Type B pancreatic cell (in vitro differentiated cells): ENCODE results near the gene PRKD1. TPM values are rescaled to one million over a fixed set of nuclear protein-coding genes. Genes with fewer than 3 reads are reported as not detected.
"Not testable (repeated sequence)": the region's sequence is repeated elsewhere in the genome, so short reads cannot be mapped to it uniquely, and the experiment has no call there.

ENCODE experiments used
- DNase-seq: peaks from one replicate; pipeline ENCODE4 v3.0.0; 2021; ENCODE audit warnings: mixed read lengths; ENCODE audit not compliant: unreplicated experiment; ENCODE audit errors: extremely low spot score
- H3K27ac Mint-ChIP-seq: 2 replicates; pipeline ENCODE4 v1.8.0; 2021; ENCODE audit warnings: mild to moderate bottlenecking, mixed read lengths
- H3K27me3 Mint-ChIP-seq: 2 replicates; pipeline ENCODE4 v1.8.0; 2021; ENCODE audit warnings: mixed read lengths
- H3K36me3 Mint-ChIP-seq: 2 replicates; pipeline ENCODE4 v1.8.0; 2021; ENCODE audit warnings: mixed read lengths
- H3K4me1 Mint-ChIP-seq: one replicate; pipeline ENCODE4 v1.8.0; 2021; ENCODE audit warnings: mixed read lengths; ENCODE audit not compliant: unreplicated experiment
- H3K4me3 Mint-ChIP-seq: 2 replicates; pipeline ENCODE4 v1.8.0; 2021; ENCODE audit warnings: mild to moderate bottlenecking, mixed read lengths
- H3K9me3 Mint-ChIP-seq: 2 replicates; pipeline ENCODE4 v1.8.0; 2021; ENCODE audit warnings: mixed read lengths
- total RNA-seq: library from RNA; stranded (reverse); gene quantifications from 2 replicates; pipeline ENCODE4 v1.2.1, GENCODE V29; 2021; ENCODE audit warnings: low replicate concordance
- TF ChIP-seq, protein P1 (sequence below): fragments of 200-600 bp; sonication (generic); conservative IDR thresholded peaks from 2 replicates; pipeline ENCODE4 v1.5.0; 2021; ENCODE audit warnings: antibody characterized with exemption, mild to moderate bottlenecking

The PRKD1 gene
- total RNA-seq, 1 donor from 2014 or later = 16.3 TPM

- no peak for DNase-seq
- Mint-ChIP-seq H3K4me1 (no peaks in the 10 kb centered on the region), H3K4me3 (no peak overlapping the region), H3K36me3 (peaks cover 3% of the 10 kb centered on the region), H3K27me3 (no peaks in the 10 kb centered on the region), H3K27ac (no peak overlapping the region), H3K9me3 (peaks cover 4% of the 10 kb centered on the region)
- TF ChIP-seq, protein P1, sequence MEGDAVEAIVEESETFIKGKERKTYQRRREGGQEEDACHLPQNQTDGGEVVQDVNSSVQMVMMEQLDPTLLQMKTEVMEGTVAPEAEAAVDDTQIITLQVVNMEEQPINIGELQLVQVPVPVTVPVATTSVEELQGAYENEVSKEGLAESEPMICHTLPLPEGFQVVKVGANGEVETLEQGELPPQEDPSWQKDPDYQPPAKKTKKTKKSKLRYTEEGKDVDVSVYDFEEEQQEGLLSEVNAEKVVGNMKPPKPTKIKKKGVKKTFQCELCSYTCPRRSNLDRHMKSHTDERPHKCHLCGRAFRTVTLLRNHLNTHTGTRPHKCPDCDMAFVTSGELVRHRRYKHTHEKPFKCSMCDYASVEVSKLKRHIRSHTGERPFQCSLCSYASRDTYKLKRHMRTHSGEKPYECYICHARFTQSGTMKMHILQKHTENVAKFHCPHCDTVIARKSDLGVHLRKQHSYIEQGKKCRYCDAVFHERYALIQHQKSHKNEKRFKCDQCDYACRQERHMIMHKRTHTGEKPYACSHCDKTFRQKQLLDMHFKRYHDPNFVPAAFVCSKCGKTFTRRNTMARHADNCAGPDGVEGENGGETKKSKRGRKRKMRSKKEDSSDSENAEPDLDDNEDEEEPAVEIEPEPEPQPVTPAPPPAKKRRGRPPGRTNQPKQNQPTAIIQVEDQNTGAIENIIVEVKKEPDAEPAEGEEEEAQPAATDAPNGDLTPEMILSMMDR = no peak
These were observed 192.9 kb downstream of the PRKD1 start for GRCh38 chr14:29734732-29735131.

DNA sequence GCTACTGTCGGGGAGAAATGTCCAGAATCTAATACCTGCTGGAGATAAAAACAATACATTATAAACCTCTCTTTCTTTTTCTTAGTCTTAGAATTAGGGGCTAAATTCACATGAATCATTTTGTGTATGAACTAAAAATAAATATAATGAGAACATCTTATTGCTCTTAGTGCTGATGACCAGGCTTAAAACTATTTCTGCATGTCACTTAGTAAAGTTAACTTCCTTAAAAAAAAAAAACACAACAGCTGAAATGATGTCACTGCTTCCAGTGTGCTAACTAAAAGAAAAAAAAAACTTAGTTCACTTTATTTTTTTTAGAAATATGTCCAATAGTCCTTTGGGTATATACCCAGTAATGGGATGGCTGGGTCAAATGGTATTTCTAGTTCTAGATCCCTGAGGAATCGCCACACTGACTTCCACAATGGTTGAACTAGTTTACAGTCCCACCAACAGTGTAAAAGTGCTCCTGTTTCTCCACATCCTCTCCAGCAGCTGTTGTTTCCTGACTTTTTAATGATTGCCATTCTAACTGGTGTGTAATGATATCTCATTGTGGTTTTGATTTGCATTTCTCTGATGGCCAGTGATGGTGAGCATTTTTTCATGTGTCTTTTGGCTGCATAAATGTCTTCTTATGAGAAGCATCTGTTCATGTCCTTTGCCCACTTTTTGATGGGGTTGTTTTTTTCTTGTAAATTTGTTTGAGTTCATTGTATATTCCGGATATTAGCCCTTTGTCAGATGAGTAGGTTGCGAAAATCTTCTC, 200.9 kb downstream of the PRKD1 start:
- H3K9me3 Mint-ChIP-seq, H3K36me3 Mint-ChIP-seq, H3K27ac Mint-ChIP-seq, H3K4me3 Mint-ChIP-seq, DNase-seq, H3K27me3 Mint-ChIP-seq: not testable (repeated sequence)
- H3K4me1 Mint-ChIP-seq = peaks cover 32% of the 10 kb centered on the region

DNA sequence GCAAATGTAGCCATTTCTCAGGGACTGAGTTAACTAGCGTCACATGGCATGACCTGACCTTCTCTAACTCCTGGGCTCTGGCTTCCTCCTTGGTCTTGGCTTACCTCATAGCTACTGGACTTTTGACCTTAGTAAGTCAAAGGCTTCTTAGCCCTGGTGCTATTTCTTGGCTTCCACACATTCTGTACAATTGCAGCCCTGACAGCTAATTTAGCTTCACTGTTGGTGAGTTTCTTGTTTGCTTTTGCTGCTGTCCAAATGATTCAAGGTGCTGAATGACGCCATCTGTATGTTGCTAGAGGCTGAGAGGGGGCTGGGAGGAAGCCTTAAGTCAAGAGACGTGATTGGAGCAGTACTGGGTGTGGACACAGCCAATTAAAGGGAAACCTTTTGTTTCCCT, 202.7 kb downstream of the PRKD1 start:
- Mint-ChIP-seq H3K4me3 (peak overlapping the region; percentile 46), H3K36me3 (no peaks in the 10 kb centered on the region), H3K4me1 (peaks cover 32% of the 10 kb centered on the region), H3K9me3 (no peaks in the 10 kb centered on the region), H3K27ac (peak overlapping the region; percentile 42), H3K27me3 (no peaks in the 10 kb centered on the region)
- no peak for DNase-seq
- TF ChIP-seq, protein P1 = no peak

- no peak for DNase-seq
- Mint-ChIP-seq H3K4me1 (peaks cover 32% of the 10 kb centered on the region), H3K4me3 (no peak overlapping the region), H3K9me3 (peaks cover 5% of the 10 kb centered on the region), H3K36me3 (no peaks in the 10 kb centered on the region), H3K27ac (no peak overlapping the region), H3K27me3 (no peaks in the 10 kb centered on the region)
- TF ChIP-seq, protein P1 = no peak
These were observed 204.8 kb downstream of the PRKD1 start for GRCh38 chr14:29722831-29723230.

DNA sequence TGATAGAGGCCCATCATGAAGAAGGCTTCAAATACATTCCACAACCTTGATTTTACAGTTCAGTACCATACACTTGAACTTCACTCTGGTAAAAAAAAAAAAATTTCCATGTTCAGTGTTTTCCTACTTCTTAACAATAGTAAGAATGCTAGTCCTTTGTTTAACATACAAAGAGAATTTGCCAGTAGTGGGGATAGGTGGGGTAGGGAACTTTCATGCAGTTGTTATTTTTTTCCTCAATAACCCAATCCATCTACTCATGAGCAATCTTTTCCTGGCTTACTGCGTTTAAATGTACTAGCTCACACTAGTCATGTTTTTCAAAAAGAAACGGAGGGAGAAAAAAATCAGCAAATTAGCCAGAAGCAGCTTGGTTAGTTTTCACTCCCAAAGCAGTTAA, 206.1 kb downstream of the PRKD1 start:
- peaks cover 5% of the 10 kb centered on the region for H3K9me3 Mint-ChIP-seq
- DNase-seq = no peak
- H3K4me3 Mint-ChIP-seq = no peak overlapping the region
- H3K4me1 Mint-ChIP-seq = peaks cover 32% of the 10 kb centered on the region
- no peaks in the 10 kb centered on the region for H3K36me3 Mint-ChIP-seq
- H3K27me3 Mint-ChIP-seq = no peaks in the 10 kb centered on the region
- H3K27ac Mint-ChIP-seq = no peak overlapping the region
- TF ChIP-seq, protein P1 = no peak

GRCh38 chr14:29717901-29718300, 209.7 kb downstream of the PRKD1 start:
- Mint-ChIP-seq H3K36me3 (no peaks in the 10 kb centered on the region), H3K9me3 (peaks cover 5% of the 10 kb centered on the region), H3K4me1 (peaks cover 4% of the 10 kb centered on the region), H3K27ac (no peak overlapping the region), H3K27me3 (no peaks in the 10 kb centered on the region), H3K4me3 (no peak overlapping the region)
- TF ChIP-seq, protein P1 = no peak
- no peak for DNase-seq
